Stimulated activated CD4-positive, alpha-beta T cell treated with anti-CD3 and anti-CD28 coated beads, TNF-alpha, amount 100 ng/mL, for 24 hours (primary cell): ENCODE data around the gene FLNB.

ENCODE experiments used
- DNase-seq, 3 experiments: peaks; one replicate each; pipeline ENCODE4 v3.0.0-alpha.2; 2020; ENCODE audit warnings: low read depth in 3 of 3

Gene FLNB

DNA sequence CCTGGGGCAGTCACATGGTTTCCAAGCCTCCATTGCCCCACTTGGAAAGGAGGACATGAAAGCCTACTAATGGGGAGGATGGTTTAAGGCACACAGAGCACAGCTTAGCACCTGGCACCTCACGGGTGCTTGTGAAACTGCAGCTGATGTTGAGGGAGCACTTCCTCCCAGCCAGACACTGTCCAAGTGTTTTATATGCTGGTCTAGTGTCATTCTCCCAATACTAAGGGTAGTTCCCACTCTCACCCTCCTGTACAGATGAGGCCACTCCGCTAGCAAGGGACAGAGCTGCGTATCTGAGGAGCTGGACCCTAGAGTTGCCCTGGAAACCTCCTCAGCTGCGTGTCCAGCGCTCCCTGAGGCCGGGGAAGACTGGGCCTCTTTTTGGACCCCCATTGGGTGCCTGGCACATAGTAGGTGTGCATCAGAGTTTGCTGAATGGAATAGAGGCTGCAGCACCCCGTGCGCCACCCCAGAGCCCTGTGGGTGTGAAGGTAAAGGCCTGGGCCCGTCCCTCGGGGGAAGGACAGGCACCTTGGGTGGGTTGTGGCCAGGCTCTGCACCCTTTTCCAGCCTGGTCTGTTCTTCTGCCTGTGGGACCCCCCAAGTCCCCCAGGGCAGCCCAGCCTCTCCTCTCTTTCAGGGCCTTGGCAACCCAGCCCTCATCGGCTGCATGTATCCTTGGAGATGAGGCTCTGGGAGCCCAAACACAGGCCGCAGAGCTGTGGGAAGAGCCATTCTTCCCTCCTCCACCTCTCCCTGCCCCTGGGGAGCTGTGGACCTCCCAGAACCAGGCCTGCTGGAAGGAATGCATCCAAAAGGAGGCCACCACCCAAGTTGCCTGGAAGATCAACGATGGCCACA lies 171.2 kb downstream of the FLNB start:
- DNase-seq: no peak

DNA sequence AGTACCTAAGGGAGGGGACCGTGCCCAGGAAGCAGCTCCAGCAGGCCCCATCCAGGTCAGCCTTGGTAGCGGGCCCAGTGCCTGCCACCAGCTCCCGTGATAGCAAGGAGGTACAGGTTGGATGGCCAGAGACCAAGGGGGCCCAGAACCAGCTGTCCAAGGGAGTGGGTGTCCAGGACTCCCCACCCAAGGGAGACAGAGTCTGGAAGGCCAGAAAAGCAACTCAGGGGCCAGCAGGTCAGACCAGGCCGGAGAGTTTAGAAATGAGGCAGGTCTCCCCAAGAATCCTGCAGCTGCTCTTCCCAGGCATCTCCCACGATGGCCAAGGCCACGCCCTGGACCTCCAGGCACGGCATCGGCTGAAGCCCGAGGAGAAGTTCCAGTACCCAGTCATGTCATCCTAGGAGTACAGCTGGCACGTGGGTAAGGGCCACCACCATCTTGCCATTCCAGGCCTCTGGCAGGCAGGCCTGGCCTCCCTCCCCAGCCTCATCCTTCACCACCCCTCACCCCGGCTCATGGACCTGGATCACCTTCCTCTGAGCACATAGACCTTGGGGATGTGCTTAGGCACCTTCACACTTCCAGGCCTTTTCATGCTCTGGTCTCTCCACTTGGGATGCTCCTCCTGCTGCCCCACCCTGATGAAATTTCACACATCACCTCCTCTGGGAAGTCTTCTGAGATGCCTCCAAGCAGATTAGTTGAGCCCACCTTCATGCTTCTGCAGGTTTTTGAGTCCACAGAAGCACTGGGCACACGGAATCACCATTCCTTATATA lies 172.1 kb downstream of the FLNB start:
- DNase-seq: no peak

GRCh38 chr3:58180940-58181587 lies 172.8 kb downstream of the FLNB start:
- no peak for DNase-seq

- no peak for DNase-seq
Observed at GRCh38 chr3:58183221-58183620, 175.0 kb downstream of the FLNB start.

GRCh38 chr3:58183891-58184290 lies 175.7 kb downstream of the FLNB start:
- no peak for DNase-seq

DNA sequence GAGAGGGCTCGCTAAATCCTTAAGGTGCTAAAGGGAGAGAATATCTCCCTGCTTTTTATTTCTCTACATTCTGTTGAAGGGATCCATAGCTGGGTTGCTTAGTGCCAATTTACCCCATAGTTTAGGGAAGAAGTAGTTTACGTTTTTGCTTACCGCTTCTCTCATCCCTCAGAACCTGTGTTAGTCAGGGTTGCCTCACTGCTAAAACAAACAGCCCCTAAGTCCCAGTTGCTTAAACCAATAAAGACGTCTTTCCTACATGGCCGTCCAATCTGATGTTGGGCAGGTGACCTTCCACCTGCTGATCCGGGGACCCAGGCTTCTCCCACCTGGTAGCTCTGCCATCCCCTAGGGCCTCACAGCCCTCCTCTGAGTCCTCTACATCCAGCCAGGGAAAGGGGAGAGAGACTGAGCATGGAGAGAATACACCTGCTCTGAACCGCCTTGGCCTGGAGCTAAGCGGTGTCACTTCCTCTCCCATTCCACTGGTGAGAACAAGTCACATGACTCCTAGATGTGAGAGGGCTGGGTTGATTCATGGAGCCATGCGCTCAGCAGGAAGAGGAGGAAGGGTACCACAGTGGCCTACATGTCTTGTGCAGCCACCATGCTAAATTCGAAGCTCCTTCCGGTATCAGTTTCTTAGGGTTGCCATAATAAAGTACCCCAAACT lies 176.2 kb downstream of the FLNB start:
- DNase-seq: no peak

GRCh38 chr3:58184982-58185360 lies 176.7 kb downstream of the FLNB start:
- no peak for DNase-seq

GRCh38 chr3:58188173-58188564 lies 179.9 kb downstream of the FLNB start:
- DNase-seq: no peak

- DNase-seq: no peak
Observed at GRCh38 chr3:58188921-58189451, 180.8 kb downstream of the FLNB start.

DNA sequence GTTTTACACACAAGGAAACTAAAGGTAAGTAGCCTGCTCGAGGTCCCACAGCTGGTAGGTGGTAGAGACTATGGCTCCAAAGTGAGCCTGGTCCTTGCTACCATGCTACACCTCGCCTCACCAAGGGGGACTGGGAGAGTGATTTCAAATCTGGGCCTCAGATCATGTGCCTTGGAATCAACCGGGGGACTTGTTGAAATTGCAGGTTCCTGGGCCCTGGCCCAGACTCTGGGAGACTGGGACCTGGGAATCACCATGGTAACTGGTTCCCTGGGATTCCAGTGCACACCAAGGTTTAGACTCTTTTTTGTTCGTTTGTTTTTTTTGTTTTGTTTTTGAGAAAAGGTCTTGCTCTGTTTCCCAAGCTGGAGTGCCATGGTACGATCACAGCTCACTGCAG lies 181.5 kb downstream of the FLNB start:
- DNase-seq: no peak

- no peak for DNase-seq
Observed at GRCh38 chr3:58190291-58190690, 182.1 kb downstream of the FLNB start.

GRCh38 chr3:58190882-58191281 lies 182.7 kb downstream of the FLNB start:
- DNase-seq: no peak

- no peak for DNase-seq
Observed at GRCh38 chr3:58191361-58191991, 183.3 kb downstream of the FLNB start.

- no peak for DNase-seq
Observed at GRCh38 chr3:58192069-58192468, 183.8 kb downstream of the FLNB start.

- DNase-seq: no peak
Observed at GRCh38 chr3:58193682-58194407, 185.6 kb downstream of the FLNB start.

GRCh38 chr3:58197588-58197987 lies 189.4 kb downstream of the FLNB start:
- DNase-seq: no peak

- DNase-seq: no peak
Observed at GRCh38 chr3:58198362-58198761, 190.1 kb downstream of the FLNB start.

- DNase-seq: no peak
Observed at GRCh38 chr3:58198804-58199203, 190.6 kb downstream of the FLNB start.

GRCh38 chr3:58200121-58200709 lies 192.0 kb downstream of the FLNB start:
- DNase-seq: no peak

DNA sequence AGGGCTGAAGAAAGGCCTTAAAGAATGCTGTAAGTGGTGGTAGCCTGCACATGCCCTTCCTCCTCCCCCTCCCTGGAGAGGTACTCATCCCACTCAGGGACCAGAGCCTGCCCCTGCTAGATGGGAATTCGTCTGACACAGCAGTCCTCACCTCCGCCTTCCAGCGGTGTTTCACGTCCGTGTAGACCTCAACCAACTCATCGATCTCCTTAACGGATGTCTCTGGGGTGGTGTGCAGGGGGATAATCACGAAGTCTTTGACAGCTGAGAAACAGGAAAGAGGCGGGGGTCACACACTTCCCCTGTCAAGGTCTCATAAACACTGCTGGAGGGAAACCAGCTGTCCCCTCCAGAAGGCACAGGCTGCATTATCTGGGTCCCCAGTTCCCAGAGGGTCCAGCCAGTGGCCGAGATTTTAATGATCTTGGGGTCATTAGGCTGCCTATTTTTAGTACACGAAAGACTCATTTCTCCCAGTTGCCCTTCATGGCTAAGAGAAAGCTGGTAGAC lies 192.7 kb downstream of the FLNB start:
- DNase-seq: no peak
